Measurements from ENCODE around the gene MCRIP1. TPM values are rescaled to one million over a fixed set of nuclear protein-coding genes. Genes with fewer than 3 reads are reported as not detected.

MCRIP1 gene
- total and polyA plus RNA-seq, 2 of the 13 experiments (the other 11 are each of a cell fraction or from before 2014, with no cell fraction given), result 79.7 to 84.9 TPM

DNA sequence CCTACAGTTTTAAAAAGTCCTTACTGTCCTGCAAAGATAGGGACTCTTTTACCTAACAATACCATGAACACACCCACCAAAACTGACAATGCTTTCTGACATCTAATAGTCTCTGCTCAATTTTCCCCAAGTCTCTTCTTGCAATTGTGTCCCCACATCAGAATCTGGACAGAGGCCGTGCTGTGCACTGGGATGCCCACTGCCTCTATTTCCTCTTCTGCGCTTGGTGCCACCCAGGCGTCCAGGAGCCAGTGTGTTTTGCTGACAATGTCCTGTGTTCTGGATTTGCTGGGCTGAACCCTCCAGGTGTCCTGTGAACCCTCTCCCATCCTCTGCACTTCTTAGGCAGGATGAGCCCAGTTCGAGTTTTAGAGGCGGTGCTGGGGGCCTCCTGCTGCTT lies 44.5 kb upstream of the MCRIP1 start:
- no peaks in the 10 kb centered on the region for H4K20me1 ChIP-seq (ENCODE audit: insufficient read depth, low read length)
- no peak for DNase-seq (ENCODE audit: low spot score)
- H3K4me2 ChIP-seq (ENCODE audit: low read depth, low read length), result no peak overlapping the region
- ChIA-PET CTCF (ENCODE audit: low intra/inter-chr PET ratio, low total read pairs) (no interaction called here), POLR2A (no interaction called here)
- peaks cover 4% of the 10 kb centered on the region for H3K4me1 ChIP-seq (ENCODE audit: insufficient read depth, low read length)
- H3K9ac ChIP-seq (ENCODE audit: insufficient read depth, low read depth, low read length), result no peak overlapping the region
- no peaks in the 10 kb centered on the region for H3K9me3 ChIP-seq (ENCODE audit: low read length)
- no peaks in the 10 kb centered on the region for H3K79me2 ChIP-seq (ENCODE audit: insufficient read depth, low read length)
- 97% methylated on average over 5 of the region's 5 CpGs for WGBS (ENCODE audit: low lambda C conversion rate)
- no peak for FAIRE-seq
- no peak overlapping the region for H3K27ac ChIP-seq (ENCODE audit: extremely low read length, insufficient read depth, low read length)
- intact Hi-C loops (cut with micrococcal nuclease; ENCODE audit: unreplicated experiment), result no loop called here
- in situ Hi-C loops (cut with HindIII; ENCODE audit: extremely low pct_ligation_motif_present, low pct_unique_long_range_greater_than_20kb), result no loop called here
- no peak for ATAC-seq
- BruUV-seq (replicated peaks), result no TSS peak
- TF ChIP-seq BHLHE40 (IDR thresholded peaks at IDR 0.05; ENCODE audit: low read length) (no peak), ZNF761 (CRISPR knock-in tag; conservative IDR thresholded peaks at IDR 0.05) (no peak), KDM1A (CRISPR knock-in tag; IDR thresholded peaks at IDR 0.05) (no peak), ZNF550 (CRISPR knock-in tag; IDR thresholded peaks at IDR 0.05; ENCODE audit: borderline replicate concordance) (no peak), NFE2L2 (IDR thresholded peaks at IDR 0.05; ENCODE audit: low read length) (no peak), RCOR2 (CRISPR knock-in tag; IDR thresholded peaks at IDR 0.05) (no peak), ZFP36 (IDR thresholded peaks at IDR 0.05; ENCODE audit: borderline replicate concordance, low read depth, low read length, partially characterized antibody) (no peak), CC2D1A (CRISPR knock-in tag; IDR thresholded peaks at IDR 0.05) (no peak), ZNF747 (CRISPR knock-in tag; IDR thresholded peaks at IDR 0.05; ENCODE audit: borderline replicate concordance) (no peak), RAD21 (CRISPR knock-in tag; IDR thresholded peaks at IDR 0.05) (no peak), ATAD3A (CRISPR knock-in tag; IDR thresholded peaks at IDR 0.05) (no peak), ZNF101 (CRISPR knock-in tag; IDR thresholded peaks at IDR 0.05; ENCODE audit: borderline replicate concordance, low read depth) (no peak), PHF21A (CRISPR knock-in tag; IDR thresholded peaks at IDR 0.05) (no peak), GATAD2A (CRISPR knock-in tag; IDR thresholded peaks at IDR 0.05) (no peak)
- TF ChIP-seq, protein P1, sequence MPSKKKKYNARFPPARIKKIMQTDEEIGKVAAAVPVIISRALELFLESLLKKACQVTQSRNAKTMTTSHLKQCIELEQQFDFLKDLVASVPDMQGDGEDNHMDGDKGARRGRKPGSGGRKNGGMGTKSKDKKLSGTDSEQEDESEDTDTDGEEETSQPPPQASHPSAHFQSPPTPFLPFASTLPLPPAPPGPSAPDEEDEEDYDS (CRISPR knock-in tag; IDR thresholded peaks at IDR 0.05), result no peak
- TF ChIP-seq, protein P2, sequence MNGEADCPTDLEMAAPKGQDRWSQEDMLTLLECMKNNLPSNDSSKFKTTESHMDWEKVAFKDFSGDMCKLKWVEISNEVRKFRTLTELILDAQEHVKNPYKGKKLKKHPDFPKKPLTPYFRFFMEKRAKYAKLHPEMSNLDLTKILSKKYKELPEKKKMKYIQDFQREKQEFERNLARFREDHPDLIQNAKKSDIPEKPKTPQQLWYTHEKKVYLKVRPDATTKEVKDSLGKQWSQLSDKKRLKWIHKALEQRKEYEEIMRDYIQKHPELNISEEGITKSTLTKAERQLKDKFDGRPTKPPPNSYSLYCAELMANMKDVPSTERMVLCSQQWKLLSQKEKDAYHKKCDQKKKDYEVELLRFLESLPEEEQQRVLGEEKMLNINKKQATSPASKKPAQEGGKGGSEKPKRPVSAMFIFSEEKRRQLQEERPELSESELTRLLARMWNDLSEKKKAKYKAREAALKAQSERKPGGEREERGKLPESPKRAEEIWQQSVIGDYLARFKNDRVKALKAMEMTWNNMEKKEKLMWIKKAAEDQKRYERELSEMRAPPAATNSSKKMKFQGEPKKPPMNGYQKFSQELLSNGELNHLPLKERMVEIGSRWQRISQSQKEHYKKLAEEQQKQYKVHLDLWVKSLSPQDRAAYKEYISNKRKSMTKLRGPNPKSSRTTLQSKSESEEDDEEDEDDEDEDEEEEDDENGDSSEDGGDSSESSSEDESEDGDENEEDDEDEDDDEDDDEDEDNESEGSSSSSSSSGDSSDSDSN (CRISPR knock-in tag; IDR thresholded peaks at IDR 0.05), result no peak
- TF ChIP-seq, protein P3, sequence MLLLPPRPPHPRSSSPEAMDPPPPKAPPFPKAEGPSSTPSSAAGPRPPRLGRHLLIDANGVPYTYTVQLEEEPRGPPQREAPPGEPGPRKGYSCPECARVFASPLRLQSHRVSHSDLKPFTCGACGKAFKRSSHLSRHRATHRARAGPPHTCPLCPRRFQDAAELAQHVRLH (CRISPR knock-in tag; IDR thresholded peaks at IDR 0.05; ENCODE audit: borderline replicate concordance, low read depth), result no peak
- TF ChIP-seq, protein P4, sequence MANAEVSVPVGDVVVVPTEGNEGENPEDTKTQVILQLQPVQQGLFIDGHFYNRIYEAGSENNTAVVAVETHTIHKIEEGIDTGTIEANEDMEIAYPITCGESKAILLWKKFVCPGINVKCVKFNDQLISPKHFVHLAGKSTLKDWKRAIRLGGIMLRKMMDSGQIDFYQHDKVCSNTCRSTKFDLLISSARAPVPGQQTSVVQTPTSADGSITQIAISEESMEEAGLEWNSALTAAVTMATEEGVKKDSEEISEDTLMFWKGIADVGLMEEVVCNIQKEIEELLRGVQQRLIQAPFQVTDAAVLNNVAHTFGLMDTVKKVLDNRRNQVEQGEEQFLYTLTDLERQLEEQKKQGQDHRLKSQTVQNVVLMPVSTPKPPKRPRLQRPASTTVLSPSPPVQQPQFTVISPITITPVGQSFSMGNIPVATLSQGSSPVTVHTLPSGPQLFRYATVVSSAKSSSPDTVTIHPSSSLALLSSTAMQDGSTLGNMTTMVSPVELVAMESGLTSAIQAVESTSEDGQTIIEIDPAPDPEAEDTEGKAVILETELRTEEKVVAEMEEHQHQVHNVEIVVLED (CRISPR knock-in tag; IDR thresholded peaks at IDR 0.05; ENCODE audit: borderline replicate concordance), result no peak
- no peak overlapping the region for H2AFZ ChIP-seq (ENCODE audit: low read length)
- H3K27me3 ChIP-seq (ENCODE audit: control insufficient read depth in 1 of 2, insufficient read depth in 2 of 2, low read length in 2 of 2), result no peaks in the 10 kb centered on the region
- peaks cover 4 to 26% of the 10 kb centered on the region in 2 experiments; a peak in 4 of 5 replicates for H3K36me3 ChIP-seq (replicated peaks in 1 of 2; ENCODE audit: control insufficient read depth in 1 of 2, insufficient read depth in 2 of 2, low read length in 2 of 2)
- no peak overlapping the region for H3K4me3 ChIP-seq (replicated peaks in 1 of 3; ENCODE audit: insufficient read depth in 1 of 3, low read depth in 2 of 3, low read length in 3 of 3)
